Lower leg skin (tissue), 3 donors: ENCODE results near the gene CPZ.

Source experiments
- CTCF ChIP-seq, 3 donors: fragments of 450-650 bp; IDR thresholded peaks; one replicate each; pipeline ENCODE4 v1.5.1; 2016; ENCODE audit warnings: antibody characterized with exemption in 3 of 3, mild to moderate bottlenecking in 3 of 3, moderate library complexity in 2 of 3
- POLR2A ChIP-seq, 2 donors: fragments of 450-650 bp; IDR thresholded peaks; one replicate each; pipeline ENCODE4 v1.6.1; 2016 to 2017; ENCODE audit warnings: antibody characterized with exemption in 2 of 2, mild to moderate bottlenecking in 1 of 2, moderate library complexity in 1 of 2

- TF ChIP-seq POLR2A (IDR thresholded peaks at IDR 0.05), result no peak
- no peak for TF ChIP-seq CTCF (IDR thresholded peaks at IDR 0.05)
These were observed 16.8 kb downstream of the CPZ start for GRCh38 chr4:8609406-8609805.
